Measurements from ENCODE around the gene CGAS. TPM values are rescaled to one million over a fixed set of nuclear protein-coding genes. Genes with fewer than 3 reads are reported as not detected.
A peak's percentile ranks its signal among the peaks of the same experiment; 100 is the strongest.
"Not testable (repeated sequence)": the region's sequence is repeated elsewhere in the genome, so short reads cannot be mapped to it uniquely, and the experiment has no call there.

Gene CGAS
- total RNA-seq, 1 donor from 2014 or later, result 0.12 TPM

- H3K4me1 Mint-ChIP-seq (ENCODE audit: unreplicated experiment), result no peaks in the 10 kb centered on the region
- no peaks in the 10 kb centered on the region for H3K36me3 Mint-ChIP-seq
- H3K4me3 Mint-ChIP-seq, result peak overlapping the region; percentile 82
- H3K27me3 Mint-ChIP-seq, result peaks cover 13% of the 10 kb centered on the region
- no peak for TF ChIP-seq CTCF (conservative IDR thresholded peaks at IDR 0.05)
- H3K9me3 Mint-ChIP-seq, result no peaks in the 10 kb centered on the region
- no peak overlapping the region for H3K27ac Mint-ChIP-seq
- DNase-seq (ENCODE audit: extremely low spot score, unreplicated experiment), result no peak
Measured at GRCh38 chr6:73388433-73388799, 63.7 kb downstream of the CGAS start.

- Mint-ChIP-seq H3K9me3 (no peaks in the 10 kb centered on the region), H3K27me3 (no peaks in the 10 kb centered on the region), H3K36me3 (no peaks in the 10 kb centered on the region), H3K27ac (no peak overlapping the region), H3K4me1 (ENCODE audit: unreplicated experiment) (no peaks in the 10 kb centered on the region), H3K4me3 (no peak overlapping the region)
- no peak for DNase-seq (ENCODE audit: extremely low spot score, unreplicated experiment)
- no peak for TF ChIP-seq CTCF (conservative IDR thresholded peaks at IDR 0.05)
Measured at GRCh38 chr6:73382462-73383113, 69.5 kb downstream of the CGAS start.

- not testable (repeated sequence) for H3K27ac Mint-ChIP-seq
Measured at GRCh38 chr6:73381531-73381930, 70.6 kb downstream of the CGAS start.

GRCh38 chr6:73377225-73377624 lies 74.9 kb downstream of the CGAS start:
- Mint-ChIP-seq H3K27me3 (no peaks in the 10 kb centered on the region), H3K36me3 (no peaks in the 10 kb centered on the region), H3K27ac (no peak overlapping the region), H3K4me1 (ENCODE audit: unreplicated experiment) (no peaks in the 10 kb centered on the region), H3K4me3 (no peak overlapping the region), H3K9me3 (no peaks in the 10 kb centered on the region)
- no peak for TF ChIP-seq CTCF (conservative IDR thresholded peaks at IDR 0.05)
- DNase-seq (ENCODE audit: extremely low spot score, unreplicated experiment), result no peak

More at GRCh38 chr6:73381531-73381930, 70.6 kb downstream of the CGAS start:
- not testable (repeated sequence) for H3K27me3 Mint-ChIP-seq; H3K36me3 Mint-ChIP-seq; H3K9me3 Mint-ChIP-seq; H3K4me3 Mint-ChIP-seq; DNase-seq (ENCODE audit: extremely low spot score, unreplicated experiment); H3K4me1 Mint-ChIP-seq (ENCODE audit: unreplicated experiment)

GRCh38 chr6:73375216-73375615 lies 76.9 kb downstream of the CGAS start:
- H3K4me1 Mint-ChIP-seq (ENCODE audit: unreplicated experiment), result no peaks in the 10 kb centered on the region
- no peak for DNase-seq (ENCODE audit: extremely low spot score, unreplicated experiment)
- TF ChIP-seq CTCF (conservative IDR thresholded peaks at IDR 0.05), result no peak
- H3K36me3 Mint-ChIP-seq, result no peaks in the 10 kb centered on the region
- no peaks in the 10 kb centered on the region for H3K27me3 Mint-ChIP-seq
- H3K4me3 Mint-ChIP-seq, result no peak overlapping the region
- no peaks in the 10 kb centered on the region for H3K9me3 Mint-ChIP-seq
- H3K27ac Mint-ChIP-seq, result no peak overlapping the region

Other genes with a start within 250 kb of the CGAS start
- 0.75 TPM in 1 of 2 replicates, not detected in the other for gene KHDC1L, start 226.8 kb downstream of the CGAS start, total RNA-seq (ENCODE audit: low replicate concordance)
- gene KHDC1, start 189.1 kb downstream of the CGAS start, total RNA-seq (ENCODE audit: low replicate concordance), result 2.0 and 5.3 TPM in 2 replicates
- gene DPPA5, start 98.0 kb downstream of the CGAS start, total RNA-seq (ENCODE audit: low replicate concordance), result not detected in 2 replicates
- not detected in 2 replicates for gene KHDC3L, start 89.6 kb downstream of the CGAS start, total RNA-seq (ENCODE audit: low replicate concordance)
- gene OOEP, start 82.4 kb downstream of the CGAS start, total RNA-seq (ENCODE audit: low replicate concordance), result not detected in 2 replicates
- gene DDX43, start 57.5 kb downstream of the CGAS start, total RNA-seq (ENCODE audit: low replicate concordance), result 0.17 TPM in 1 of 2 replicates, not detected in the other
- 28.0 and 28.3 TPM in 2 replicates for gene MTO1, start 9.4 kb upstream of the CGAS start, total RNA-seq (ENCODE audit: low replicate concordance)
- 12,371 and 13,155 TPM in 2 replicates for gene EEF1A1, start 68.7 kb upstream of the CGAS start, total RNA-seq (ENCODE audit: low replicate concordance)
- gene SLC17A5, start 201.7 kb upstream of the CGAS start, total RNA-seq (ENCODE audit: low replicate concordance), result 9.7 and 17.8 TPM in 2 replicates
- gene CD109, start 243.9 kb upstream of the CGAS start, total RNA-seq (ENCODE audit: low replicate concordance), result 1.3 and 1.5 TPM in 2 replicates